Measurements from ENCODE around the gene P2RY12.

Gene P2RY12

GRCh38 chr3:151384741-151385174 is at the start of gene P2RY12:
Gene P2RY12 (minus strand): TSS chr3:151384753. CDS start chr3:151338845, 45,908 bp downstream.
- DNase-seq, result no peak

GRCh38 chr3:151432616-151433372 is 48.2 kb upstream of the P2RY12 start:
- no peak for DNase-seq

- DNase-seq, result no peak
Measured at GRCh38 chr3:151431940-151432339, 47.4 kb upstream of the P2RY12 start.

- DNase-seq, result no peak
Measured at GRCh38 chr3:151430821-151431484, 46.4 kb upstream of the P2RY12 start.

GRCh38 chr3:151428386-151428785 is 43.8 kb upstream of the P2RY12 start:
- no peak for DNase-seq

- DNase-seq, result no peak
Measured at GRCh38 chr3:151426341-151426657, 41.7 kb upstream of the P2RY12 start.

- DNase-seq, result no peak
Measured at GRCh38 chr3:151425627-151426340, 41.2 kb upstream of the P2RY12 start.

- no peak for DNase-seq
Measured at GRCh38 chr3:151423091-151423490, 38.5 kb upstream of the P2RY12 start.

GRCh38 chr3:151421938-151422337 is 37.4 kb upstream of the P2RY12 start:
- no peak for DNase-seq

GRCh38 chr3:151419806-151420205 is 35.3 kb upstream of the P2RY12 start:
- no peak for DNase-seq

GRCh38 chr3:151415289-151415688 is 30.7 kb upstream of the P2RY12 start:
- no peak for DNase-seq

- no peak for DNase-seq
Measured at GRCh38 chr3:151412989-151413388, 28.4 kb upstream of the P2RY12 start.

GRCh38 chr3:151410891-151411559 is 26.5 kb upstream of the P2RY12 start:
- no peak for DNase-seq

GRCh38 chr3:151407928-151408327 is 23.4 kb upstream of the P2RY12 start:
- DNase-seq, result no peak

GRCh38 chr3:151404316-151404715 is 19.8 kb upstream of the P2RY12 start:
- DNase-seq, result no peak

- no peak for DNase-seq
Measured at GRCh38 chr3:151403246-151403645, 18.7 kb upstream of the P2RY12 start.

- DNase-seq, result no peak
Measured at GRCh38 chr3:151402349-151402748, 17.8 kb upstream of the P2RY12 start.

GRCh38 chr3:151400341-151400740 is 15.8 kb upstream of the P2RY12 start:
- no peak for DNase-seq

GRCh38 chr3:151398895-151399294 is 14.3 kb upstream of the P2RY12 start:
- no peak for DNase-seq

- DNase-seq, result no peak
Measured at GRCh38 chr3:151395806-151396205, 11.3 kb upstream of the P2RY12 start.

- DNase-seq, result no peak
Measured at GRCh38 chr3:151394611-151395010, 10.1 kb upstream of the P2RY12 start.

- no peak for DNase-seq
Measured at GRCh38 chr3:151393941-151394340, 9.4 kb upstream of the P2RY12 start.

- no peak for DNase-seq
Measured at GRCh38 chr3:151393146-151393830, 8.7 kb upstream of the P2RY12 start.

Measured in activated T-cell treated with anti-CD3 and anti-CD28 coated beads for 4 hours (primary cell).